T-helper 17 cell (primary cell): ENCODE measurements around the gene COPS7A. TPM values are rescaled to one million over a fixed set of nuclear protein-coding genes. Genes with fewer than 3 reads are reported as not detected.

Experiments used
- ATAC-seq: fragments of 150-1000 bp; cut with Tn5 transposase; 2 replicates; pipeline ENCODE4 v1.10.0; 2021; ENCODE audit warnings: mild to moderate bottlenecking, moderate library complexity
- DNase-seq, 3 donors: peaks; one replicate each; pipeline versions ENCODE4 v3.0.0 to v3.0.0-alpha.2; 2020 to 2021
- H3K9me3 ChIP-seq: one replicate; pipeline ENCODE4 v1.7.0; 2013; ENCODE audit warnings: low read length, mild to moderate bottlenecking; ENCODE audit not compliant: control insufficient read depth, poor library complexity, severe bottlenecking
- H3K27ac Mint-ChIP-seq: one replicate; pipeline ENCODE4 v1.8.0; 2022; ENCODE audit warnings: mild to moderate bottlenecking, moderate library complexity, mixed read lengths
- H3K27me3 Mint-ChIP-seq: one replicate; pipeline ENCODE4 v1.8.0; 2022; ENCODE audit warnings: mixed read lengths
- H3K36me3 Mint-ChIP-seq: one replicate; pipeline ENCODE4 v1.8.0; 2022; ENCODE audit warnings: low read depth, mixed read lengths
- H3K4me1 Mint-ChIP-seq: one replicate; pipeline ENCODE4 v1.8.0; 2022; ENCODE audit warnings: mild to moderate bottlenecking, mixed read lengths
- H3K4me3 Mint-ChIP-seq: one replicate; pipeline ENCODE4 v1.8.0; 2022; ENCODE audit warnings: mild to moderate bottlenecking, moderate library complexity, mixed read lengths
- total RNA-seq, 4 donors: library from RNA in 2 of 4; stranded (reverse) in 2 of 4; gene quantifications; one replicate each; pipeline ENCODE4 v1.2.3 and lab custom pipeline; 2022 to 2026

COPS7A gene
- total RNA-seq, 2 donors from 2014 or later = 13.9 to 17.9 TPM

GRCh38 chr12:6780573-6780972, 56.7 kb downstream of the COPS7A start:
- no peak for ATAC-seq
- Mint-ChIP-seq H3K4me3 (no peak overlapping the region), H3K27ac (no peak overlapping the region), H3K36me3 (peaks cover 7% of the 10 kb centered on the region), H3K4me1 (peaks cover 24% of the 10 kb centered on the region), H3K27me3 (peaks cover 15% of the 10 kb centered on the region)
- no peaks in the 10 kb centered on the region for H3K9me3 ChIP-seq
- DNase-seq = no peak

Other genes starting within 250 kb of the COPS7A start
- 10 to 100 TPM; 36.6 to 42.2 TPM for gene MRPL51, start 230.8 kb upstream of the COPS7A start, total RNA-seq
- gene NCAPD2, start 229.9 kb upstream of the COPS7A start, total RNA-seq = 10 to 100 TPM; 16.9 to 24.3 TPM
- 100 to 1,000 TPM; 640 to 695 TPM for gene GAPDH, start 189.5 kb upstream of the COPS7A start, total RNA-seq
- gene IFFO1, start 168.0 kb upstream of the COPS7A start, total RNA-seq = 10 to 100 TPM; 29.3 to 37.3 TPM
- gene NOP2, start 155.8 kb upstream of the COPS7A start, total RNA-seq = 100 to 1,000 TPM in 1 of 2 donors, 10 to 100 TPM in 1; 90.0 to 122 TPM
- gene CHD4, start 116.7 kb upstream of the COPS7A start, total RNA-seq = 100 to 1,000 TPM; 461 to 574 TPM
- 1 to 10 TPM; 2.9 to 8.1 TPM for gene LPAR5, start 88.1 kb upstream of the COPS7A start, total RNA-seq
- gene ACRBP, start 76.6 kb upstream of the COPS7A start, total RNA-seq = 10 to 100 TPM in 1 of 2 donors, 1 to 10 TPM in 1; 3.4 to 90.0 TPM
- 10 to 100 TPM; 28.1 to 29.3 TPM for gene ING4, start 60.9 kb upstream of the COPS7A start, total RNA-seq
- gene ZNF384, start 34.7 kb upstream of the COPS7A start, total RNA-seq = 10 to 100 TPM; 62.9 to 66.3 TPM
- 1 to 10 TPM; 1.3 to 1.9 TPM for gene PIANP, start 23.2 kb upstream of the COPS7A start, total RNA-seq
- gene MLF2, start 29.1 kb downstream of the COPS7A start, total RNA-seq = 100 to 1,000 TPM; 104 to 108 TPM
- gene PTMS, start 42.3 kb downstream of the COPS7A start, total RNA-seq = 10 to 100 TPM in 1 of 2 donors, 1 to 10 TPM in 1; 7.0 to 12.0 TPM
- 1 to 10 TPM; 3.8 to 4.6 TPM for gene LAG3, start 48.5 kb downstream of the COPS7A start, total RNA-seq
- gene CD4, start 65.5 kb downstream of the COPS7A start, total RNA-seq = 100 to 1,000 TPM; 187 to 205 TPM
- under 1 TPM in 1 of 2 donors, not detected in 1; 0.63 TPM for gene GPR162, start 97.8 kb downstream of the COPS7A start, total RNA-seq
- gene P3H3, start 104.4 kb downstream of the COPS7A start, total RNA-seq = 1 to 10 TPM in 1 of 2 donors, under 1 TPM in 1; 0.97 to 1.3 TPM
- under 1 TPM; 0.26 to 0.45 TPM for gene GNB3, start 116.9 kb downstream of the COPS7A start, total RNA-seq
- under 1 TPM; 0.65 to 0.87 TPM for gene CDCA3, start 127.2 kb downstream of the COPS7A start, total RNA-seq
- gene USP5, start 128.1 kb downstream of the COPS7A start, total RNA-seq = 10 to 100 TPM; 65.7 to 76.1 TPM
- gene TPI1, start 143.5 kb downstream of the COPS7A start, total RNA-seq = 100 to 1,000 TPM; 140 to 144 TPM
- 1 to 10 TPM; 6.7 to 8.7 TPM for gene SPSB2, start 149.3 kb downstream of the COPS7A start, total RNA-seq
- gene LRRC23, start 180.8 kb downstream of the COPS7A start, total RNA-seq = 10 to 100 TPM in 1 of 2 donors, 1 to 10 TPM in 1; 7.3 to 13.4 TPM
- gene ENO2, start 190.5 kb downstream of the COPS7A start, total RNA-seq = 10 to 100 TPM; 80.2 to 80.7 TPM
- 10 to 100 TPM; 24.1 to 28.9 TPM for gene ATN1, start 203.9 kb downstream of the COPS7A start, total RNA-seq
- gene RNU7-1, start 219.8 kb downstream of the COPS7A start, total RNA-seq = not detected
- gene C12orf57, start 220.0 kb downstream of the COPS7A start, total RNA-seq = 100 to 1,000 TPM; 192 to 226 TPM
- 100 to 1,000 TPM; 115 to 177 TPM for gene PTPN6, start 227.3 kb downstream of the COPS7A start, total RNA-seq
- gene PHB2, start 246.6 kb downstream of the COPS7A start, total RNA-seq = 100 to 1,000 TPM; 145 to 150 TPM
- 10 to 100 TPM; 36.2 to 36.9 TPM for gene EMG1, start 246.9 kb downstream of the COPS7A start, total RNA-seq